ENCODE measurements around the gene GRK4.

GRK4 gene

GRCh38 chr4:3054169-3054759 lies 90.9 kb downstream of the GRK4 start:
- peaks cover 6% of the 10 kb centered on the region for H3K36me3 Mint-ChIP-seq (ENCODE audit: low read depth)
- H3K9me3 Mint-ChIP-seq: peaks cover 52% of the 10 kb centered on the region
- H3K4me1 Mint-ChIP-seq: no peaks in the 10 kb centered on the region
- H3K4me3 Mint-ChIP-seq: no peak overlapping the region
- peaks cover 11% of the 10 kb centered on the region for H3K27me3 Mint-ChIP-seq (ENCODE audit: low read depth, poor library complexity)
- TF ChIP-seq, protein P1, sequence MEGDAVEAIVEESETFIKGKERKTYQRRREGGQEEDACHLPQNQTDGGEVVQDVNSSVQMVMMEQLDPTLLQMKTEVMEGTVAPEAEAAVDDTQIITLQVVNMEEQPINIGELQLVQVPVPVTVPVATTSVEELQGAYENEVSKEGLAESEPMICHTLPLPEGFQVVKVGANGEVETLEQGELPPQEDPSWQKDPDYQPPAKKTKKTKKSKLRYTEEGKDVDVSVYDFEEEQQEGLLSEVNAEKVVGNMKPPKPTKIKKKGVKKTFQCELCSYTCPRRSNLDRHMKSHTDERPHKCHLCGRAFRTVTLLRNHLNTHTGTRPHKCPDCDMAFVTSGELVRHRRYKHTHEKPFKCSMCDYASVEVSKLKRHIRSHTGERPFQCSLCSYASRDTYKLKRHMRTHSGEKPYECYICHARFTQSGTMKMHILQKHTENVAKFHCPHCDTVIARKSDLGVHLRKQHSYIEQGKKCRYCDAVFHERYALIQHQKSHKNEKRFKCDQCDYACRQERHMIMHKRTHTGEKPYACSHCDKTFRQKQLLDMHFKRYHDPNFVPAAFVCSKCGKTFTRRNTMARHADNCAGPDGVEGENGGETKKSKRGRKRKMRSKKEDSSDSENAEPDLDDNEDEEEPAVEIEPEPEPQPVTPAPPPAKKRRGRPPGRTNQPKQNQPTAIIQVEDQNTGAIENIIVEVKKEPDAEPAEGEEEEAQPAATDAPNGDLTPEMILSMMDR (IDR thresholded peaks at IDR 0.05): no peak
- DNase-seq: no peak
- H3K27ac Mint-ChIP-seq: no peak overlapping the region

DNA sequence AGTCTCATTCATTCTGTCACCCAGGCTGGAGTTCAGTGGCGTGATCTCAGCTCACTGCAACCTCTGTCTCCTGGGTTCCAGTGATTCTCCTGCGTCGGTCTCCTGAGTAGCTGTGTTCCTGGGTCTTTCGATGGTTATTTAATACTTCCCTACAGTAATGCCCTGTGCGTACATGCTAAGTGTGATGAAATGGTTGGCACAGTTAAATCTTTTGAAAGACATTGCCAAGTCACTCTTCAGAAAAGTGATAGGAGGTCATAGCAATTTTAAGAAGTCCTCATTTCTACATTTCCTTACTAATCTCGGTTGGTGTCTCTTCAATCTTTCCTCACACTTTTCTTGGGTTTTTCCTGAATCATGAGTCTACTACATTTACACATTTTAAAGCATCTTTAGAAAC lies 96.6 kb downstream of the GRK4 start:
- Mint-ChIP-seq H3K36me3 (ENCODE audit: low read depth) (no peaks in the 10 kb centered on the region), H3K27me3 (ENCODE audit: low read depth, poor library complexity) (peaks cover 16% of the 10 kb centered on the region), H3K9me3 (peaks cover 33% of the 10 kb centered on the region), H3K4me1 (no peaks in the 10 kb centered on the region), H3K4me3 (no peak overlapping the region), H3K27ac (no peak overlapping the region)
- TF ChIP-seq, protein P1 (IDR thresholded peaks at IDR 0.05): no peak
- no peak for DNase-seq

DNA sequence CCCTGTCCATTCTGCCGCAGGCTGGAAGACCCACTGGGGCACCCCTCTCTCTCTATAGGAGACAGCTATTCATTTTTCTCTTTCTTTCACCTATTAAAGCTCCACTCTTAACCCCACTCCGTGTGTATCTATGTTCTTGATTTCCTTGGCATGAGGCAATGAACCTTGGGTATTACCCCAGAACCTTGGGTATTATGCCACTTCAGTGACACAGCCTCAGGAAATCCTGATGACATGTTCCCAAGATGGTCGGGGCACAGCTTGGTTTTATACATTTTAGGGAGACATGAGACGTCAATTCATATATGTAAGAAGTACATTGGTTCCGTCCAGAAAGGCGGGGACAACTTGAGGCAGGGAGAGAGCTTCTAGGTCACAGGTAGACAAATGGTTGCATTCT lies 97.6 kb downstream of the GRK4 start:
- H3K27ac Mint-ChIP-seq: no peak overlapping the region
- H3K9me3 Mint-ChIP-seq: peaks cover 30% of the 10 kb centered on the region
- H3K36me3 Mint-ChIP-seq (ENCODE audit: low read depth): no peaks in the 10 kb centered on the region
- no peak for DNase-seq
- H3K4me3 Mint-ChIP-seq: no peak overlapping the region
- TF ChIP-seq, protein P1 (IDR thresholded peaks at IDR 0.05): no peak
- no peaks in the 10 kb centered on the region for H3K4me1 Mint-ChIP-seq
- H3K27me3 Mint-ChIP-seq (ENCODE audit: low read depth, poor library complexity): peaks cover 16% of the 10 kb centered on the region

DNA sequence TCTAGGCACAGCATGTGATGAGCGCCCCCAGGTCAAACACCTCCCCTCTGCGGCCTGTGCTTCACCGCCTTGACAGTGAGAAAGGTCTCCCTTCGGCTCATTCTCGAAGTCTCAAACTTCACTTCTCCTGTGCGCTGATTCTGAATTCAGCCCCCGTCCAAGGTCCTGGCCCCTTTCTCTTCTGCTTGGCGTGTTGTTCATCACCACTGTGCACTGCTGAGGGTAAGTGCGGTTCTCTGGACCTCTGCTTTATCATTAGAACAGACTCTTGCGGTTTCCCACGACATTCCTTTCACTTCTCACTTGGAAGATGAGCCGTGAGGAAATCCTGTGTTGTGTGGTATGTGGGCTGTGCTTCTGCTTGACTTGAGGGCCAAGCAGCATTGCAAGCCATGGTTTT lies 99.1 kb downstream of the GRK4 start:
- DNase-seq: no peak
- TF ChIP-seq, protein P1 (IDR thresholded peaks at IDR 0.05): no peak
- Mint-ChIP-seq H3K9me3 (peaks cover 20% of the 10 kb centered on the region), H3K4me3 (no peak overlapping the region), H3K27ac (no peak overlapping the region), H3K27me3 (ENCODE audit: low read depth, poor library complexity) (peaks cover 20% of the 10 kb centered on the region), H3K4me1 (peaks cover 3% of the 10 kb centered on the region), H3K36me3 (ENCODE audit: low read depth) (no peaks in the 10 kb centered on the region)

- H3K36me3 Mint-ChIP-seq (ENCODE audit: low read depth): no peaks in the 10 kb centered on the region
- TF ChIP-seq, protein P1 (IDR thresholded peaks at IDR 0.05): no peak
- no peak overlapping the region for H3K4me3 Mint-ChIP-seq
- H3K4me1 Mint-ChIP-seq: peaks cover 9% of the 10 kb centered on the region
- H3K27me3 Mint-ChIP-seq (ENCODE audit: low read depth, poor library complexity): peaks cover 33% of the 10 kb centered on the region
- DNase-seq: no peak
- H3K9me3 Mint-ChIP-seq: peaks cover 16% of the 10 kb centered on the region
- no peak overlapping the region for H3K27ac Mint-ChIP-seq
These were observed 102.2 kb downstream of the GRK4 start for GRCh38 chr4:3065551-3065950.

DNA sequence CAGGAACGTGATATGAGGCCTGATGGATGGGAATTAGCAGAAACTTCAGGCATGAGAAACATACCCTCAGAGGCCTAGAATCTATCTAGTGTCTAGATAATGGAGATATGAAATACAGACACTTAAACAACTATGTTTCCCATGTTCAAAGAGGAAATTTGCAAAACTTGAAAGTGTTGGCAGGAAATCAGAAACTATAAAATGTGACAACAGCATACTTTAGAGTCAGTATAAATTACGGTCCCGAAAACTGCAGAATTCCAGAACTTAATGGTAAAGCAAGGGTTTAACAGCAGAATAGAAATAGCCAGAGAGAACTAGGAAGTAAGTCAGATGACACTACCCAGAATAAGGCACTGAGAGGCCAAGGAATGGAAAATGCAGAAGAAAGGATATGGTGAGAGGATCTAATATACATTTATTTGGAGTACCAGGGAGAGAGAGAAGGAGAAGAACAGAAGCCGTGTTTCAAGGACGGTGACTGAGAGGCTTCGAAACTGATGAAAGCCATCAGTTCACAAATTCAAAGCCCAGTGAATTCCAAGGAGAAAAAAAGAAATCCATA lies 103.5 kb downstream of the GRK4 start:
- no peak for DNase-seq
- H3K36me3 Mint-ChIP-seq (ENCODE audit: low read depth): no peaks in the 10 kb centered on the region

More for the DNA sequence above, 103.5 kb downstream of the GRK4 start:
- Mint-ChIP-seq H3K4me3 (no peak overlapping the region), H3K4me1 (peaks cover 12% of the 10 kb centered on the region), H3K9me3 (peaks cover 13% of the 10 kb centered on the region), H3K27ac (no peak overlapping the region), H3K27me3 (ENCODE audit: low read depth, poor library complexity) (peaks cover 29% of the 10 kb centered on the region)
- TF ChIP-seq, protein P1 (IDR thresholded peaks at IDR 0.05): no peak
